Fibroblast of mammary gland (primary cell): ENCODE data around the gene MRNIP.

Source experiments
- DNase-seq: peaks from one replicate; pipeline ENCODE4 v3.0.0-alpha.2; 2010; ENCODE audit warnings: low read depth
- H3K4me3 ChIP-seq: 2 replicates; pipeline ENCODE4 v1.5.1; 2011; ENCODE audit warnings: low read depth, mild to moderate bottlenecking, low read length, moderate library complexity; ENCODE audit not compliant: control insufficient read depth
- TF ChIP-seq, protein P1 (sequence below): conservative IDR thresholded peaks from 2 replicates; pipeline ENCODE4 v1.5.1; 2011; ENCODE audit warnings: low read depth, low read length, inconsistent platforms; ENCODE audit not compliant: control insufficient read depth, insufficient read depth

MRNIP gene

DNA sequence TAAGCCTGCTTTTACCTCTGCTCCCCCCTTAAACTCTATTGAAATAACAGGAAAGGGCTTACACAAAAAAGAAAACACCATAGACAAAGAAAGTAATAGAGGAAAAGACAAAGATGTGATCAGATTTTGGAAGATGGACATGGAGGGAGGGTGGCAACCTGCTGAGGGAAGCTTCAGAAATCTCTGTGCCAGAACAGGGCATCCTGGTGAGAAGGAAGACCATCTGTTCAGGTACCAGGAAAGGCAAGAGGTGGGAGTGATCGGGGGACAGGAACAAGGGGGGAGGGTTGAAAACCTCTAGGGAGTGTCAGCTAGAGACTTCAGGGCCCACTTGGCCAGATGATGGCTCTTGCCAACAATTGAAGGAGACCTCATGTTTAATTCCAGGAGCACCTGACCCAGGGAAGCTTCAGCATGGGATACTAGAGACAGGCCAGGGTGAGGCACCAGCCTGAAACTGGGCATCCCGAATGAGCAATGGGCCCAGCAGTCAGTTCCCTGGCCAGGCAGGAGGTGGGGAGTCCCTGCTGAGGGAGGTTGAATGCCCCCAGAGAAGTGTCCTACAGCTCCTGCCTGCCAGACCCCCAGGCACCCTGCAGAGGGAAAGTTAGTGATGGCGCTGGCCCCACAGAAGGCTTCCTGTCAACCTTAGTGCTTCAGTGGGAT is 29.7 kb downstream of the MRNIP start:
- DNase-seq, result no peak
- TF ChIP-seq, protein P1, sequence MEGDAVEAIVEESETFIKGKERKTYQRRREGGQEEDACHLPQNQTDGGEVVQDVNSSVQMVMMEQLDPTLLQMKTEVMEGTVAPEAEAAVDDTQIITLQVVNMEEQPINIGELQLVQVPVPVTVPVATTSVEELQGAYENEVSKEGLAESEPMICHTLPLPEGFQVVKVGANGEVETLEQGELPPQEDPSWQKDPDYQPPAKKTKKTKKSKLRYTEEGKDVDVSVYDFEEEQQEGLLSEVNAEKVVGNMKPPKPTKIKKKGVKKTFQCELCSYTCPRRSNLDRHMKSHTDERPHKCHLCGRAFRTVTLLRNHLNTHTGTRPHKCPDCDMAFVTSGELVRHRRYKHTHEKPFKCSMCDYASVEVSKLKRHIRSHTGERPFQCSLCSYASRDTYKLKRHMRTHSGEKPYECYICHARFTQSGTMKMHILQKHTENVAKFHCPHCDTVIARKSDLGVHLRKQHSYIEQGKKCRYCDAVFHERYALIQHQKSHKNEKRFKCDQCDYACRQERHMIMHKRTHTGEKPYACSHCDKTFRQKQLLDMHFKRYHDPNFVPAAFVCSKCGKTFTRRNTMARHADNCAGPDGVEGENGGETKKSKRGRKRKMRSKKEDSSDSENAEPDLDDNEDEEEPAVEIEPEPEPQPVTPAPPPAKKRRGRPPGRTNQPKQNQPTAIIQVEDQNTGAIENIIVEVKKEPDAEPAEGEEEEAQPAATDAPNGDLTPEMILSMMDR, result no peak

DNA sequence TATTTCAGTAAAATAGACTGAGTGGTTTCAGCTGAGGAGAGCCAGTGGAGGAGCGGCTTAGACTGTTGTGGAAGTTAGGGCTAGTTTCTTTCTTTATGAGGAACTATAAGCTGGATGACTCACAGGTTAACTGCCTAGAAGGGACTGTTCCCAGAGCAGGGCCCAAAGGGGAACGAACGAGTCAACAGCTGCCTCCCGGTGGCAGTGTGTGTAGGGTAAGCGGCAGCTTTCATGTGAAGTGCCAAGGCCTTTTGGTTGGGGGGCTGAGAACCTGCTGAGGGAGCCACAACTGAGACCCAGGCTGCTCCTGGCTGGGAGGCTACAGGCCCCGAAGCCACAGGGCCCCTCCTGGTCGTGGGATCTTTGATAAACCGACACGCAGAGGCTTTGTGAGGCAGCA is 30.9 kb downstream of the MRNIP start:
- DNase-seq, result peak; percentile 80
- TF ChIP-seq, protein P1, result peak; percentile 6
- no peak overlapping the region for H3K4me3 ChIP-seq

More for the DNA sequence above, 29.7 kb downstream of the MRNIP start:
- no peak overlapping the region for H3K4me3 ChIP-seq

DNA sequence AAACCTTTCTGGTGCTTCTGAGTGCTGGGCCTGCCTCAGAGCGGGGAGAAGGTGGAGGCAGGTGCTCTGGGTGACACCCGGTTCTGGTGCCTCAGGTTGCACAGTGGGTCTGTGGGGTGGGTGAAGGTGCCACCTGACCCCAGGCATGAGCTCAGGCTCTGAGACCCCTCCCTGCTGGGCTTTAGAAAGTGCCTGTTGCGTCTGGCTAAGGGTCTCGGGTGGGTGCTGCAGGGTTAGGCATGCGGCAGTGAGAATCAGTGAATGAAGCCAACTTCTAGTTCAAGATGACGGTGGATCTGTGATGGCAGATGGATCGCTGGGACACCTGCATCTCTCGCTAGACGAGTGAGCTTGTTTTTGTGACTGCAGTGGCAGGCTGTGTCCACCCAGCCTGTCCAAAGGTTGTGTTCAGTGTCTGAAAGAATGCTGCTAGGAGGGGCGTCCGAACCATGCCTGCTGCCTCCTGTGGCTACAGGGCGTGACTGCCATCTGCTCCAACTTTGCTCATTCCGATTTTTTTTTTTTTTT is 32.9 kb downstream of the MRNIP start:
- TF ChIP-seq, protein P1, result no peak
- no peak for DNase-seq
- no peak overlapping the region for H3K4me3 ChIP-seq

DNA sequence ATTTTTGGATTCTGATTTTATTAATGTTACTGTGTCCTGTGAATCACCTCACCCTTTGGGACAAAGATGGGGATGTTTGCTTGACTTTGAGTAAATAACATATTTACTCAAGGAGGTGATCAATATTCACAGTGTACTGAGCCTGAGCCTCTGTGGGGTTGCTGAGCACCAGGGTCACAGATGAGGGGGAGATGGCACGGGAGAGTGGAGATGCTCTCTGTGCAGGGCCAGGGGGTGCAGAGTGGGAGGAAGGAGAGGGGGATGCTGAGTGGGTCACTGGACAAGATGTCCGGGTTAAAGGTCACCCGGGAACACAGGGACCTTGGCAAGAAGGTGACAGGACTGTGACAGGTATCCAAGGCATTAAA is 33.9 kb downstream of the MRNIP start:
- TF ChIP-seq, protein P1, result no peak
- DNase-seq, result no peak
- H3K4me3 ChIP-seq, result no peak overlapping the region

DNA sequence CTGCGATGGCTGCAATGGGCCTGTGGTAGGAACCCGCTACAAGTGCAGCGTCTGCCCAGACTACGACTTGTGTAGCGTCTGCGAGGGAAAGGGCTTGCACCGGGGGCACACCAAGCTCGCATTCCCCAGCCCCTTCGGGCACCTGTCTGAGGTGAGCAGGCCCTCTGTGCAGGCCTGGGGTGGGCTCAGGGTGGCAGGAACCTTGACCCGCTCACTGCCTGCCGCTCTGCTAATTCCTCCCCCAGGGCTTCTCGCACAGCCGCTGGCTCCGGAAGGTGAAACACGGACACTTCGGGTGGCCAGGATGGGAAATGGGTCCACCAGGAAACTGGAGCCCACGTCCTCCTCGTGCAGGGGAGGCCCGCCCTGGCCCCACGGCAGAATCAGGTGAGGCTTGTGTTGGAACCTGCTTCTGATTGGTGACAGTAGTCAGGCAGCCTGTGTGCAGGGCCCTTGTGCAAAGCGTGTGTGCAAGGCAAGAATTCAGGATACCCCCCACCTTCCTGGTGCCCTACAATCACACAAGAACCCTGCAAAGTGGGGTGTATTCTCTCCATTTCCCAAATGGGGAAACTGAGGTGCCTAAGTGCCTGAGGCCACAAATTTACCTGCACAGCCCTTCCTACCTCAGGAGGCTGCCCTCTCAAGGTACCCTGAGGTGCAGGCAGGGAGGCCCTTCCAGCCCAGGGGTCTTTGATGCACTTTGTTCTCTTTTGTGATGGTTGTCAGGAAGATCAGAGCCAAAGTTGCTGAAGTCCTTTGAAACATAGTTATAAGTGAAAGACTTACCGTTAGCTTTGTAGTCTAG is 34.5 kb downstream of the MRNIP start:
- TF ChIP-seq, protein P1, result no peak
- no peak for DNase-seq
- no peak overlapping the region for H3K4me3 ChIP-seq

DNA sequence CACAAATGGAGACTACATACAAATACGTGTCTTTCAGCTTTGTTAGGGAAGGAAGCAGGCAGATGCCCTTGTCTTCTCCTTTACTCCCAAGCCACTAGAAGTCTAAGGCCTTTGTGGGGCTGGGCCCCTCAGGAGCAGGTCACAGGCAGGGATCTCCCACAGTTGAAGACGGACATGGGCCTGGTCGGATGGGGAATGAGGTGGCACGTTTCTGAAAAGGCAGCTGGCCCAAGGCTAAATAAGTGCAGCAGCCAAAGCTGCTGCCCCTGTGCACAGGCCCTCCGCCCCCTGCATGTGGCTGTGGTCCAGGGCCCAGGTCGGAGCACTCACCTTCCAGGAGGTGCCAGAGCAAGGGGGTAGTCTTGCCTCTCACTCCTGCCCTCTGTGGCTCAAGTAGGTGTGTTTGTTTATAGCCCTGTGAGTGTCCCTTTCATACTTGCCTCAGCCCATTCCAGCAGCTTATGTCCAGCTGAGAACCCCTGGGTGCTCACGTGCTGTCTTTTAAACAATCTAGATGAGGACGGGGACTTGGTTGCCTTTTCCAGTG is 36.1 kb downstream of the MRNIP start:
- peak overlapping the region; percentile 72 for H3K4me3 ChIP-seq
- TF ChIP-seq, protein P1, result no peak
- DNase-seq, result no peak
